Liver (tissue), 9 donors: ENCODE data around the gene PRRT2. TPM values are rescaled to one million over a fixed set of nuclear protein-coding genes. Genes with fewer than 3 reads are reported as not detected.
A peak's percentile ranks its signal among the peaks of the same experiment; 100 is the strongest.

Source experiments
- DNase-seq: peaks from one replicate; pipeline ENCODE4 v3.0.0-alpha.2; 2017; ENCODE audit warnings: low spot score
- H3K27ac ChIP-seq, 2 donors: one replicate each; pipeline ENCODE4 v1.7.0; 2013; ENCODE audit warnings: inconsistent platforms in 2 of 2, low read length in 2 of 2, control low read depth in 1 of 2, low read depth in 1 of 2, mild to moderate bottlenecking in 1 of 2
- H3K27me3 ChIP-seq, 4 donors: one replicate each; pipeline versions ENCODE4 v1.6.1 to v1.7.0; 2013; ENCODE audit warnings: low read length in 3 of 4, inconsistent platforms in 1 of 4, mild to moderate bottlenecking in 1 of 4, moderate library complexity in 1 of 4; ENCODE audit not compliant: control insufficient read depth in 4 of 4, insufficient read depth in 4 of 4
- H3K36me3 ChIP-seq, 4 donors: one replicate each; pipeline versions ENCODE4 v1.6.1 to v1.7.0; 2013; ENCODE audit warnings: low read length in 3 of 4, mild to moderate bottlenecking in 3 of 4, low read depth in 1 of 4, moderate library complexity in 1 of 4; ENCODE audit not compliant: control insufficient read depth in 4 of 4, insufficient read depth in 3 of 4
- H3K4me1 ChIP-seq, 4 donors: one replicate each; pipeline versions ENCODE4 v1.6.1 to v1.7.0; 2013; ENCODE audit warnings: low read length in 3 of 4, mild to moderate bottlenecking in 3 of 4, moderate library complexity in 1 of 4; ENCODE audit not compliant: control insufficient read depth in 4 of 4, insufficient read depth in 4 of 4
- H3K4me3 ChIP-seq, 3 donors: one replicate each; pipeline versions ENCODE4 v1.6.1 to v1.7.0; 2013; ENCODE audit warnings: low read length in 3 of 3, control low read depth in 1 of 3, low read depth in 1 of 3, mild to moderate bottlenecking in 1 of 3
- H3K9ac ChIP-seq, 2 donors: one replicate each; pipeline ENCODE4 v1.7.0; 2013; ENCODE audit warnings: low read length in 2 of 2, mild to moderate bottlenecking in 2 of 2, moderate library complexity in 2 of 2, control low read depth in 1 of 2, low read depth in 1 of 2
- H3K9me3 ChIP-seq, 4 donors: one replicate each; pipeline versions ENCODE4 v1.6.1 to v1.7.0; 2013; ENCODE audit warnings: low read length in 3 of 4; ENCODE audit not compliant: control insufficient read depth in 4 of 4
- CTCF ChIP-seq: fragments of 150-350 bp; IDR thresholded peaks from 2 replicates; pipeline ENCODE4 v1.5.1; 2017; ENCODE audit warnings: improper control_type of control experiment, low read depth, low read length; ENCODE audit not compliant: missing input control
- EGR1 ChIP-seq, 2 donors: IDR thresholded peaks; 2 replicates each; pipeline ENCODE4 v1.6.1; 2016 to 2018; ENCODE audit warnings: antibody characterized with exemption in 2 of 2, low read depth in 2 of 2
- FOXA1 ChIP-seq: IDR thresholded peaks from 2 replicates; pipeline ENCODE4 v1.6.1; 2016; ENCODE audit warnings: antibody characterized with exemption
- FOXA2 ChIP-seq: IDR thresholded peaks from 2 replicates; pipeline ENCODE4 v1.6.1; 2016; ENCODE audit warnings: antibody characterized with exemption
- GABPA ChIP-seq, 2 donors: IDR thresholded peaks in 1 of 2; conservative IDR thresholded peaks in 1 of 2; 2 replicates each; pipeline ENCODE4 v1.6.1; 2016; ENCODE audit warnings: antibody characterized with exemption in 2 of 2, mild to moderate bottlenecking in 1 of 2, moderate library complexity in 1 of 2
- HNF4G ChIP-seq: IDR thresholded peaks from 2 replicates; pipeline ENCODE4 v1.6.1; 2016; ENCODE audit warnings: antibody characterized with exemption
- JUND ChIP-seq, 2 donors: IDR thresholded peaks; 2 replicates each; pipeline ENCODE4 v1.6.1; 2016; ENCODE audit warnings: antibody characterized with exemption in 2 of 2
- MAX ChIP-seq: IDR thresholded peaks from 2 replicates; pipeline ENCODE4 v1.6.1; 2016; ENCODE audit warnings: antibody characterized with exemption
- NR2F2 ChIP-seq: IDR thresholded peaks from 2 replicates; pipeline ENCODE4 v1.6.1; 2016; ENCODE audit warnings: antibody characterized with exemption
- RAD21 ChIP-seq, 2 donors: IDR thresholded peaks; 2 replicates each; pipeline ENCODE4 v1.6.1; 2016; ENCODE audit warnings: antibody characterized with exemption in 2 of 2, mild to moderate bottlenecking in 2 of 2
- REST ChIP-seq: IDR thresholded peaks from 2 replicates; pipeline ENCODE4 v1.6.1; 2016; ENCODE audit warnings: antibody characterized with exemption, mild to moderate bottlenecking
- RXRA ChIP-seq, 2 donors: IDR thresholded peaks; 2 replicates each; pipeline ENCODE4 v1.6.1; 2017 to 2018; ENCODE audit warnings: antibody characterized with exemption in 2 of 2, mild to moderate bottlenecking in 1 of 2
- SP1 ChIP-seq: IDR thresholded peaks from 2 replicates; pipeline ENCODE4 v1.6.1; 2018; ENCODE audit warnings: antibody characterized with exemption, mild to moderate bottlenecking
- TAF1 ChIP-seq: conservative IDR thresholded peaks from 2 replicates; pipeline ENCODE4 v1.6.1; 2016; ENCODE audit warnings: antibody characterized with exemption, mild to moderate bottlenecking
- ZBTB33 ChIP-seq: IDR thresholded peaks from 2 replicates; pipeline ENCODE4 v1.6.1; 2016; ENCODE audit warnings: antibody characterized with exemption
- WGBS: extraction: QIAGEN DNeasy Blood & Tissue Kit; methylation state at CpG from one replicate; pipeline ENCODE4 v1.1.7; 2013; 5-methylcytosine and 5-hydroxymethylcytosine counted together
- polyA plus RNA-seq, 2 donors: library from polyadenylated mRNA; stranded (reverse) in 1 of 2; unstranded in 1 of 2; fragments of 200-250 nt in 1 of 2; fragments of >200 nt in 1 of 2; fragmentation: Nextera tagmentation in 1 of 2; extraction: Ambion mirVana in 1 of 2; gene quantifications; one replicate each; pipeline versions ENCODE4 v1.2.1 to v1.2.3, GENCODE V29; 2013 to 2015
- total RNA-seq, 2 donors: library from RNA; depleted of rRNA; stranded (reverse); fragments of >200 nt; gene quantifications; one replicate each; pipeline ENCODE4 v1.2.3, GENCODE V29; 2014
- donor health status: healthy.
- donor health status: healthy.
- donor health status: healthy.
- donor health status: healthy.
- donor health status: healthy.

Gene PRRT2
- total and polyA plus RNA-seq, 4 donors, result 0.09 to 0.59 (median 0.22) TPM

- Histone ChIP-seq H3K36me3 (no peaks in the 10 kb centered on the region), H3K9me3 (no peaks in the 10 kb centered on the region), H3K9ac (no peak overlapping the region), H3K27me3 (no peaks in the 10 kb centered on the region), H3K27ac (peak overlapping the region; percentile 19 to 30), H3K4me1 (peaks cover 18 to 42% (median 30%) of the 10 kb centered on the region in 4 donors), H3K4me3 (no peak overlapping the region)
- DNase-seq, result no peak
- TF ChIP-seq REST, result no peak
- no peak for TF ChIP-seq EGR1 (IDR thresholded peaks at IDR 0.05; ENCODE audit: low read depth in 2 of 2)
- TF ChIP-seq GABPA (IDR thresholded peaks at IDR 0.05 in 1 of 2, conservative IDR thresholded peaks at IDR 0.05 in 1 of 2), result no peak
- TF ChIP-seq JUND (IDR thresholded peaks at IDR 0.05), result peak; percentile 20 to 65
- TF ChIP-seq CTCF, result no peak
- TF ChIP-seq NR2F2, result peak; percentile 65
- WGBS, result 64% methylated on average over 7 of the region's 7 CpGs
Measured at GRCh38 chr16:29824589-29825144, 12.7 kb downstream of the PRRT2 start.

GRCh38 chr16:29825145-29826044 lies 13.4 kb downstream of the PRRT2 start:
- no peaks in the 10 kb centered on the region for H3K36me3 ChIP-seq
- H3K27me3 ChIP-seq, result no peaks in the 10 kb centered on the region
- 80% methylated on average over 10 of the region's 10 CpGs for WGBS
- H3K4me3 ChIP-seq, result no peak overlapping the region
- peaks cover 17 to 44% (median 27%) of the 10 kb centered on the region in 4 donors for H3K4me1 ChIP-seq
- no peak for DNase-seq
- no peaks in the 10 kb centered on the region for H3K9me3 ChIP-seq
- peak overlapping the region; percentile 19 to 30 for H3K27ac ChIP-seq
- no peak overlapping the region for H3K9ac ChIP-seq
- TF ChIP-seq CTCF (no peak), NR2F2 (no peak), FOXA1 (no peak), FOXA2 (no peak), TAF1 (no peak), EGR1 (IDR thresholded peaks at IDR 0.05; ENCODE audit: low read depth in 2 of 2) (no peak), REST (no peak), RAD21 (IDR thresholded peaks at IDR 0.05) (no peak), HNF4G (no peak), RXRA (IDR thresholded peaks at IDR 0.05) (no peak), MAX (no peak), JUND (IDR thresholded peaks at IDR 0.05) (no peak), GABPA (IDR thresholded peaks at IDR 0.05 in 1 of 2, conservative IDR thresholded peaks at IDR 0.05 in 1 of 2) (no peak), SP1 (no peak), ZBTB33 (no peak)
